Gastrocnemius medialis (tissue), 4 donors: ENCODE results near the gene TRAF3IP3.

ENCODE experiments used
- CTCF ChIP-seq, 5 experiments: fragments of 450-650 bp in 3 of 5; fragments of 200-600 bp in 2 of 5; sonication (generic) in 2 of 5; IDR thresholded peaks in 4 of 5; conservative IDR thresholded peaks in 1 of 5; 1 replicate in 4 of 5; 2 replicates in 1 of 5; pipeline ENCODE4 v1.5.1; 2016 to 2019; ENCODE audit warnings: antibody characterized with exemption in 5 of 5, mild to moderate bottlenecking in 3 of 5, moderate library complexity in 3 of 5
- POLR2A ChIP-seq, 2 donors: fragments of 450-650 bp; IDR thresholded peaks; one replicate each; pipeline ENCODE4 v1.6.1; 2017; ENCODE audit warnings: antibody characterized with exemption in 2 of 2, mild to moderate bottlenecking in 2 of 2, moderate library complexity in 2 of 2

DNA sequence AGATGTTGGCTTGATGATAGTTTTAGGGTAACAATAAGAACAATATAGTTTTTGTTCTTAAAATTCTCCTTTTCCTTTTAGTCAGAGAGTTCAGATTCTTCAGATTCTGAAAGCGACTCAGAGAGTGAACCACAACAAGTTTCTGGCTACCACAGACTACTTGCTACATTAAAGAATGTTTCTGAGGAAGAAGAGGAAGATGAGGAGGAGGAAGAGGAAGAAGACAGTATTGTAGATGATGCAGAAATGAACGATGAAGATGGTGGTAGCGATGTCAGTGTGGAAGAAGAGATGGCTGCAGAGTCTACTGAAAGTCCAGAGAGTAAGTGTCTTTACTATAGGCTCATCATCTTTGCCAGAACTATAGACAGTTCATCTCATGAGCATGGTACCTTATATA is 74.9 kb downstream of the TRAF3IP3 start:
- TF ChIP-seq CTCF (IDR thresholded peaks at IDR 0.05 in 4 of 5, conservative IDR thresholded peaks at IDR 0.05 in 1 of 5) (no peak), POLR2A (IDR thresholded peaks at IDR 0.05) (no peak)
